ENCODE data around the gene ADAM8.

ADAM8 gene

GRCh38 chr10:133281084-133281483, 4.4 kb upstream of the ADAM8 start:
- no peak for DNase-seq

GRCh38 chr10:133280391-133281059, 3.9 kb upstream of the ADAM8 start:
- no peak for DNase-seq

GRCh38 chr10:133279326-133280226, 2.9 kb upstream of the ADAM8 start:
- DNase-seq: peak; percentile 38

DNA sequence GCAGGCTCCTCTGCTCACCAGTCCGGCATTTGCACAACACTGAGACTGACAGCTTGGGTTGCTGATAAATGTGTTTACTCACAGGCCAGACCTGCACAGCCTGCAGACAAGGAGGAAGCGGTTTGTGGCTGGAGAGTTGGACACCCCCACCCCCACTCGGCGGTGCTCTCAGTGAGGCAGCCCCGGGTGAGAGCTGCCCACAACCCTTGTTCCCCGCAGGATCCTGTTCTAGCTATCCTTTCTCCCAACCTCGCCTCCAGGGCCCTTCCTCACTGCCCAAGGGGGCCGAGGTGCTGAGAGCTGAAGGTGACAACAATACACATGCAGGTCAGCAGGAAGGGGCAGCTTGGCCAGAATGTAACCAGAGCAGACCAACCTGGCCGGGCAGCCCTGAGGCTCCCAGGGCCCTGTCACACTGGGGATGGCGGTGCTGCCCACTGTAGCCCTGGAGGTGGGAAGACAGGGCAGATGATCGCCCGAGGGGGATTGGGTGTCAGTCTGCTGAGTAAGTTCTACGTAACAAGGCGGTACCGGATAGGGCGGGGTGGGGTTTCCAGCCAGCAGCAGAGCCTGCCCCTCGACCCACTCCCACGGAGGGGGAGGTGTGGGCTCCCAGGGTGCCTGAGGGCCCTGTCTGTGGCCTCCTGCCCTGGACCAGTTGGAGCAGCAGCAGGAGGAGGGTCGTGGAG, 2.1 kb upstream of the ADAM8 start:
- peak; percentile 98 for DNase-seq

DNA sequence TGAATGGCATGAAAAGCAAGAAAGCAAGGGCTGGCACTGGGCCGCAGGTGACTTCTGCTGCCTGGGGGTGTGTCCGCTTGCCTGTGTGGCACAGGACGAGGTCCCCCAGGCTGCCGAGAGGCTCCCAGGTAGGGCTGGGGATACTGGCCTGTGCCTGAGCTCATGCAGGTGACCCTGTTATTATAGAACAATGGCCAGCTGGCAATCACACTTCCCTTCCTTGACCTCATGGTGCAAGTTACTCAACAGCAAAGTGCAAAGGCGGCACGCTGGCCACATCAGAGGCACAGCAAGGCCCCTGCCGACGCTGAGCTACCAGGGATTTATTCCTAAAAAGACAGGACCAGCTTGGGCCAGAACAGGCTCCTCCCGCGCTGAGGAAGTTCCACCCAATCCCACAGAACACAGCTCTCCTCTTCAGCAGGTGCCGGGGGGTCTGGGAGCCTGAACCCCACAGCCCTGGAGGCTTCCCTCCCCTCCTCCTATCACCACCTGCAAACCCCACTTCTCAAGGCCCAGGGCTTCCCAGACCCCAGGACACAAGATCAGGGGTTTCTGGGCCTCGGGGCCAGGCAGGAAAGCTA, 1.4 kb upstream of the ADAM8 start:
- DNase-seq: peak; percentile 90

DNA sequence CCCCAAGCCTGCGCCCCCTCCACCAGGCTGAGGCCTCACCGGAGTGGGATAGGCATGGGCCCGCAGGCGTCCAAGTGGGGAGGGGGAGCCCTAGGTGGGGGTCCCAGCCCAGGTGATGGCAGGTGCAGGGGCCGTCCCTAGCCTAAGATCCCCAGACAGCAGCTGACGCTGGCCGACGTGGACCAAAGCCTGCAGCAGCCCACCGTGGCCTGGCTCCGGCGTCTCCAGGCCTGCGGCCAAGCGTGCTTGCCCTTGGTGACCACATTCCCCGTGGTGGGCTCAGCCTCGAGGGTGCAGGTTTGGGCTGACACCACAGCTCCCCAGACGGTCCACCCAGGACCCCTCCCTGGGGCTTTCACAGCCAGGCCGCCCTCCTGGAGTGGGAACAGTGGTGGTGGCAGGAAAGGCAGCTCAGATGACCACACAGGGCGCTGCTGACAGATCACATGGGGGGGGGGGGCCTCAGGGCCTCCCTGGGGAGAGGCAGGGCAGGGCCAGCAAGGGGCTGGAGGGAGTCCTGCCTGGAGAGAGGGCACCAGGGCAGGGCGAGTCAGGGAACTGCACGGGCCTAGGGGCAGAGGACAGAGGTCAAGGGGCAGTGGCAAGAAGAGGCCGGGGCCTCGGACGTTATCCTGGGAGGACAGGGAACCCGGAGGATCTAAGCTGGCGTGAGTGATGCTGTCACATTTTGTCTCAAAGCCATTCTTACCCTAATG, 767 bp upstream of the ADAM8 start:
- DNase-seq: no peak

DNA sequence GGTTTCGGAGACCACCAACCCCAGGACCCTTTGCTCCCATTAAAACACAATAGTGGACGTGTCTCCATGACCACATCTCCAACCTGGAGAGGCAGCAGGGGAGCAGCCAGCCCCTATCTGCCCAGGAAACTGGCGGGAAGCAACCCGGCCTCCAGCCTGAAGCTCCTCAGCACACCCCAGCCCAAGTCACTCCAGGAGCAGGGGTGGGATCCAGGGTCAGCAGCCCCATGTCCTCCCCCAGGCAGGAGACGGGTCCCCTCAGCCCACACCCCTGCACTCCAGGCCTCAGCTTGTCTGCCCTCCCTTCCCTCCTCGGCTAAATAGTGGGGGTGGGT, 601 bp downstream of the ADAM8 start:
- DNase-seq: no peak

- peak; percentile 61 for DNase-seq
Observed at GRCh38 chr10:133275684-133276092, 980 bp downstream of the ADAM8 start.

DNA sequence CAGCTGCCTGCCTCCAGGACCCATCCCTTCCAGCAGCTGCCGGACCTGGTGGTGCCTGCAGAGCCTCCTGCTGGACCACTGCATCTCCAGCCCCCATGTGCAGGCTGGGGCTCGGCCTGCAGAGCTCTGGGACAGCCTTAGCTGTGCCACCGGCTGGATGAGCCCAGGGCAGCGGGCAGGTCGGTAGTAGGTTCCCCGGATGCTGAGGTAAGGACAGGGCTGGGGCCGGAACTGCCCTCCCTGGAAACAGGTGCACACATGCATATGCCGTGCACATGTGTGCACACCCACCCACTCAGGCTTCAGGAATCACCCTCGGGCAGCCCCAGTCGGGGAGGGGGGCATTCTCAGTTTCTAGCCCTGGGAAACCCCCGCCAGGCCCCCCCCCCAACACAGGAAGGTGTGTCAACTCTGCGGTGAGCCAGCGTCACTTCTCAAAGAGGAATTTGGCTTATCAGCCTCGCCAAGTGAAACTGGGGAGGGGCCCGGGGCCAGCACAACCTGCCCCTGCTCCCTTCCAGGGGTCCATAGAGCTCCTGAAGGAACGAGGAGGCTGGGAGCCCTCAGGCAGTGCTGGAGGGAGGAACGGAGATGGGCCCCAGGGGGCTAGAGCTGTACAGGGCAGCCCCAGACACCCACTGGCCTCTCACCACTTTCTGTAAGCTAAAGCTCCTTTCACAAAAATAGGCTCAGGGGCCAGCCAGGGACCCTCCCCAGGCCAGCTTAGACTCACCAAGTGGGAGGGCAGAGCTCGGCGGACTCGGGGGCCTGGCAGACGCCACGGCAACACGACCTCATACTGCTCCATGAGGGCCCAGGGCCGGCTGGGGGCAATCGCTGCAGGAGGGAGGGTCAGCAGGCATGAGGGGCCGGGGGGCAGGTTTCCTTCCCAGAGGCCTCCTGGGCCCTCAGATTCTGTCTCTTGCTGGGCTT, 1.7 kb downstream of the ADAM8 start:
- DNase-seq: peak; percentile 88

- no peak for DNase-seq
Observed at GRCh38 chr10:133273534-133274143, 3.0 kb downstream of the ADAM8 start.

- no peak for DNase-seq
Observed at GRCh38 chr10:133272964-133273420, 3.7 kb downstream of the ADAM8 start.

DNA sequence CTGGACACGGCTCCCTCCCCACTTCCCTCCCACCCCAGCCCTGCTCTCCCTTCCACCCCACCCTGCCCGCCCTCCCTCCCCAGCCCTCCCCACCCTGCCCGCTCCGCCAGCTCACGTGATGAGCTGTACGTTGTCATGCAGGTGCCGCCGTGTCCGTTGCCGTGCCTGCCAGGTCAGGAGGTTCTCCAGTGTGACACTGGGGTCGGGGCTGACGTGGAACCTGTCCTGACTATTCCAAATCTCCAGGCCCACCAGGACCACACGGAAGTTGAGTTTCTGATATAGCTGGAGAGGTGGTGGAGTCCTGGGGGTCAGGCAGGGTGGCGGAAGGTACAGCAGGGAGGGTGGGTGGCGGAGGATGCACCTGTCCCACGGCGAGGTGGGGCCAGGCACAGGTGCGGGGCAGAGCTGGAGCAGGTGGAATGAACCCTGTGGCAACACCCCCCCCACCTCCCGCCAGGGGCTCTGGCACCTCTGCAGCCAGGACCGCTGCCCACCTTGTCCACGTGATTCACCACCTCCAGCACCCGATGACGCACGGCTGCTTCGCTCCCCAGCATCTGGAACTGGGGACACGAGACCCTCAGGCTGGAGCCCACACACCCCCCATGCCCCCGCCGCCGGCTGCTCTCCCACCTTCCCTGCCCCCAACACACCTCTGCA, 4.2 kb downstream of the ADAM8 start:
- DNase-seq: no peak

DNA sequence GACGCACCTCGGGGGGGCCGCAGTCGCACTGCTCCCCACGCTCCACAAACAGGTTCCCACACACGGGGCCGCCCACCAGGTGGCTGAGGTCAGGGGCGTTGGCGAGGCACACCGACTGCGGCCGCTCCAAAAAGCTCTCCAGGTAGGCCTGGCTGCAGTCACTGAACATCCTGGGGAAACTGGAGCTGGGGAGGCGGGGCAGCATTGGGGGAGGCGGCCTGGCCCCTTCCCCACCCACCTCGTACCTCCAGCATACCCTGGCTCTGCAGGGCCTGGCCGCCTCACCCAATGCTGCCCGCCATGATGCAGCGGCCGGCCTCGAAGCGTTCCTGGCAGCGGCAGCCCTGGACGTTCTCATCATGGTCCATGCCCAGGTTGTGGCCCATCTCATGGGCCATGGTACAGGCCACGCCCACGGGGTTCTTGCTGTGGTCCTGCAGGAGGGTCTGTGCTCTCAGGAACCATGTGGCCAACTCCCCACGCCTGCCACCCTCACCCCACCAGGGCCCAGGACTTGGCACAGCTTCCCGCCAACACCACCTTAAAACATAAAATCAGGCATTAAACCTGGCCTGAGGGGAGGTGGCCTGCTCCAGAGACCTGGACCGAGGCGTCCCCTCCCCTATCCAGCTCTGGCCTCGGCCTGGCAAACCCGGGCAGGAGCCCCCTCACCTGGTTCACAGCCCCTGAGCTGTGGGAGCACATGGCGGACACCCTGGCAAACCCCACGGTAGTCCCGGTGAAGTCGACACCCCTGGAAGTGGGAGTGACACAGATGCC, 5.0 kb downstream of the ADAM8 start:
- no peak for DNase-seq

- DNase-seq: no peak
Observed at GRCh38 chr10:133270773-133271297, 5.8 kb downstream of the ADAM8 start.

GRCh38 chr10:133270204-133270603, 6.5 kb downstream of the ADAM8 start:
- DNase-seq: no peak

DNA sequence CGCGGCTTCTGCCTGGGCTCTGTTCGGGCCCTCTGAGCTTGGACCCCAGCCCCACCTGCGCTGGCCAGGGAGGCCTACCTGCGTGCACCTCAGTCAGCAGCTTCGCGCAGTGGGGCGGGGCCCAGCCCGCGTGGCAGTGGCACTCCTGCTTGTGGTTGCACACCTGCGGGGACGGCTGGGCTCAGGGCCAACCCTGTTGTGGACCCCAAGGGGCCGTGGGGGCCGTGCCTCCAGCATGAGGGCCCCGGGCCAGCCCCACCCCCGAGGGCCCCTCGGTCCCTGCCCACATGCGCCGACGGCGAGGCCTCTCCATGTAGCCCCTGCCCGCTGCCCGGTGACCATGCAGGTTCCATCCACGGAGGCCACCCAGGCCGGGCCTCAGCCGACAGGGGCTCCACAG, 7.3 kb downstream of the ADAM8 start:
- no peak for DNase-seq

DNA sequence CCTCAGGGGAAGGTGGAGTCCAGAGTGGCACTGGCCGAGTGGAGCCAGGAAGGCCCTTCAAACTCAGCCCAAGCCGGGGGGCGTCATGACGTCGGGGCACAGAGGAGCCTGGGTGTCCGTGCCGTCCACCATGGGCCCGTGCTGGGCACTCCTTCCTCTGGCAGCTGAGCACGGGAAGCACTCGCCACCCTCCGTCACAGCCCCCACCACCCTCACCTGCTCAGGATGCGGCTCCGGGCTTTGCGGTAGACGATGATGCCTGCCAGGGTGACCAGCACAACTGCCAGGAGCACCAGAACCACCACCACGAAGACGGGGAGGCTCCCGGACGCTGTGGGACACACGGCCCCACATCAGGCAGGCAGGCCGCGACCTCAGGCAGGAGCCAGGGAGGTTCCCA, 8.1 kb downstream of the ADAM8 start:
- DNase-seq: no peak

DNA sequence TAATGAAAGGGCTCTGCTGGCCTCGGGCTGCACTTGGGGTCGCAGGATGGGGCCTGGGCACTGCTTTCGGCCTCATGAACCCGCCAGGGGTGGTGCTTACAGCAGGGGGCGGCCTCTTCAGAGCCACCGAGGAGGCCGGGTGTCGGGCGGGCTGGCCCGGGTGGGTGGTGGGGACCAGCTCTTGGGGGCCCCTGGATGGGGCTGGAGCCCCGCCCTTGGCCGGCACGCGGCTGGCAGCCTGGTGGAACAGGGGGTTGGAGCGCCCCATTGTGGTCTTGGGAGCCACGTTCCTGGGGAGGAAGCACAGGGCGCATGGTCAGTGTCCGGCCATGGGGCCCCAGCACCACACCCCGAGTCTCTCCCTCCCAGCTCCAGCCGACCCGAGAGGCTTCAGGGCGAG, 8.8 kb downstream of the ADAM8 start:
- no peak for DNase-seq

DNA sequence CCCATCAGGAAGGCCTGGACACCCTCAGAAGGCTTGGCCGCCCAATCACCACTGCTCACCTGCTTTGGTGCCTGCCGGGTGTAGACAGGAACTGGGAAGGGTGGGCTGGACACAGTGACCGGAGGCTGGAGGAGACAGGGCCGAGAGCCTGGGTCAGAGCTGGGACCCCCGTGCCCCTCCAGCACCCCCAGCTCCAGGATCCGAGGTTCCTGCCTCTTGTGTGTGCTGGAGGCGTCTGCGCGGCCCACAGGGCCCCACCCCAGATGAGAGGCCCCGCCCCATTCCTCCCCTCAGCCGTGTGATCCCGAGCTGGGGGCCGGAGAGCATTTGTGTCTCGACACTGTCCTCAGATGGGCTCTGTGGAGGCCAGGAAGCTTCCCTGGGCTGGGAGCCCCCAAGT, 9.4 kb downstream of the ADAM8 start:
- no peak for DNase-seq

Data from OCI-M1 (cell line).